GM18520 (cell line): ENCODE data around the gene KCNIP1.

Experiments used
- ATAC-seq: cut with Tn5 transposase; IDR thresholded peaks from one replicate; pipeline ENCODE4 v1.9.1; 2021; ENCODE audit not compliant: unreplicated experiment

KCNIP1 gene

DNA sequence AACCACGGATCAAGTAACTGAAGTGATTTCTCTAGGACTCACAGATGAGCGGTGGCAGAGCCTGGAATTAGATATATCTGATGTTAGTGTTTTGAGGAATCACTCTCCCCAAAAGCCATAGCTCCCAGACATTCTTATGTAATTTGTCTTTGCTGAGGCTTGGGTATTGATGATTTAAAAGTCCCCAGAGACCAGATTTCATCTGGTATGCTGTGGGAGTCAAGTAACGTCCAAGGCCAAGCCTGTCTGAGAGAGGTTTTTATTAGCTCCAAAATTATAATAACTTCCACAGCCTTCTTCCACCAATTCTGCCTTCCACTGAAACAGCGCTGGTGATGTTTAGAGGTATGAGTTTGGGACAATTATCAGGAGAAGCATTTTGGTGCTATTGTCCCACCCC, 21.3 kb upstream of the KCNIP1 start:
- ATAC-seq, result no peak

DNA sequence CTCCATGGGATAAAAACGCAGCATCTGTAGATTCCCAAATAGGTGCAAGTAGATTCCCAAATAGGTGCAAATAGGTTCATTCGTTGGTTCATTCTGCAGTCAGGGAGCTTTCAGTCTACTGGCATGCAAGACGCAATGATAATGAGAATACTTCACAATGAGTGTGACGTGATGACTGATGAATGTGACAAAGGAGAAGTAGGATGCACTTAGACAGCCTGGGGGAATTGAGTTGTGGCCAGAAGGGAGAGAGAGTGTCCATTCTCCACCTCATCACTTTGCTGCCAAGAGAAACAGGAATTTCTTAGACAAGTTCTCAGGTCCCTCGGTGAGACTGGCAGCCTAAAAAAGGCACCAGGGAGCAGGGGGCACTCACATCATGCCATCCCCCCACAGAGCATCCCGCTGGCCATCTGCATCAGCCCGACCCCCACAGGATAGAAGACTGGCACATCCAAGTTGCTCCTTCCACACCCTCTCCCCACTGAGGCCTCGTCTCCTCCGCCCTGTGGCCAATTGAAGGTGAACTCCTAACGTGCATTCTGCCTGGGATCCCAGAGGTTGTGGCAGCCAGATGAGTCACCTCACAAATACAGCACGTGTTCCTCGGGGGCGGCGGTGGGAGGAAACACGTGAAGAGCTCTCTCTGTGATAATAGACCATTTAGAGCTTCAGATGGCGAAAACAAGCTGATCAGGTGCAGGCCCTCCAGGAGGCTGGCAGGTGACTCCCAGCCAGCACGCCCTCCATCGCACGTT, 19.9 kb upstream of the KCNIP1 start:
- no peak for ATAC-seq

DNA sequence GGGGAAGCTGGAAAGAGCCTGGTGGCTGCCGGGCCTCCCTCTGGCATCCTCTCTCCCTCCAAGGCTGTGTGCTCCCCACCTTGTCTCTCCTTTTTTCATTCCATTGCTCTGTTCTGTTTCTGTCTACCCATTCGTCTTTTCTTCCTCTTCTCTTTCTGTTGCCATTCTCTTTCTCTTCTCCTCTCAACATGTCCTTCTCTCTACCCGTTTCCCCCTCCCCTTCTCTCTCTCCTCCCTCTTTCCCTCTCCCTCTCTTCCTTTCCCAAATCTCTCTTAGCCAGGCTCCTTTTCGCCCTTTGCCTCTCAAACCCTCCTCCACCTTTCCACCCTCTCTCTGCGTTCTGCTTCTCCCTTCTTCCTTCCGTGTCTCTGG, 19.4 kb upstream of the KCNIP1 start:
- no peak for ATAC-seq

DNA sequence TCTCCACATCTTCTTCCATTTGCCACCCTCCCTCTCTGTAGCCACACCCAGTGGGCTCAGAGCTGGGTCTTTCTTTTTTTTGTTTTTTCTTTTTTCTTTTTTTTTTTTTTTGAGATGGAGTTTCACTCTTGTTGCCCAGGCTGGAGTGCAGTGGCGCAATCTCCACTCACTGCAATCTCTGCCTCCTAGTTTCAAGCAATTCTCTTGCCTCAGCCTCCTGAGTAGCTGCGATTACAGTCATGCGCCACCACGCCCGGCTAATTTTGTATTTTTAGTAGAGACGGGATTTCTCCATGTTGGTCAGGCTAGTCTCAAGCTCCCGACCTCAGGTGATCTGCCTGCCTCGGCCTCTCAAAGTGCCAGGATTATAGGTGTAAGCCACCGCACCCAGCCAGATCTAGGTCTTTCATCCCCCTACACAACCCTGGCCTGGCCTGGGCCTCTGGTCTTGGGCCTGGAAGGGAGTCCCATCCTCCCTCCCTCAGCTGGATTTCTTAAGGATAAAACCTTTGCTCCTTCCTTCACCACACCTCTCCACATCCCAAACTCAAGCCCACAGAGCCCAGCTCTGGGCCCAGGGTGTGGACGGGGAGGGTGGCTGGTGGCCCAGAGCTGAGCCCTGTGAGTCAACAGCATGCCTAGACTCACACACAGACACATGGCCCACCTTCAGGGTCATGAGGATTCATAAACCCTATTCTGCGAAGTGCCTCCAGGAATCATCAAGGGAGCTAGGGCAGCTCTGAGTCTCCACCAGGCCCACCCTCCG, 18.8 kb upstream of the KCNIP1 start:
- no peak for ATAC-seq

DNA sequence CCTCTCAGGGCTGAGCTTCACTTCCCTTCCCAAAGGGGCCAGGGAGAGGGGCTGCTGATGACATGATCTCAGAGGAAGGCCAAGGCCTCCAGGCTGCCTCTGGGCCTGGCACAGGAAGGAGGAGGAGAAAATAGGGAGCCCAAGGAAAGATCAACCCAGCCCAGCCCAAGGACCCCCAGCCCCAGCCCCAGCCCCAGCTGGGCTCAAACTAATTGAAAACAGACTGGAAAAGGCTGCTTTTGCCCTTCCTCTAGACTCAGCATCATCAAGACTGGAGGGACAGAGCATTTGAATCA, 18.3 kb upstream of the KCNIP1 start:
- ATAC-seq, result no peak

DNA sequence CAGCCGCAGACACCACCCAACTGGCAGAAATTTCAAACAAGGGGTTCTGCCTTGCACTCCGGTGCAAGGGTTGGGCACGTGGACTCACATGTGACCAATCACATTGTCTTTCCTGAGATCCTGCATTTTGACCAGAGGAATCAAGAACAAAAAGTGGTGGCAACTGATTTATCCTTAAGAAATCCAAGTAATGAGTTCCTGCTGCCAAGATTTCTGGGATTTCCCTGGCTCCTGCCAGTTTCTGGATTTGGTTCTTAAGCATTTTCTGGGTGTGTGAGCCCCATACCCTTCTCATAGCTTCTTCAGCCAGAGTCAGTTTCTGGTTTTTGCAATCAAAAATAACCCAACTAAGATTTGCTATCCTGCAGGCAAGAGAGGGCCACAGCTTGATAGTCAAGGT, 17.4 kb upstream of the KCNIP1 start:
- no peak for ATAC-seq

DNA sequence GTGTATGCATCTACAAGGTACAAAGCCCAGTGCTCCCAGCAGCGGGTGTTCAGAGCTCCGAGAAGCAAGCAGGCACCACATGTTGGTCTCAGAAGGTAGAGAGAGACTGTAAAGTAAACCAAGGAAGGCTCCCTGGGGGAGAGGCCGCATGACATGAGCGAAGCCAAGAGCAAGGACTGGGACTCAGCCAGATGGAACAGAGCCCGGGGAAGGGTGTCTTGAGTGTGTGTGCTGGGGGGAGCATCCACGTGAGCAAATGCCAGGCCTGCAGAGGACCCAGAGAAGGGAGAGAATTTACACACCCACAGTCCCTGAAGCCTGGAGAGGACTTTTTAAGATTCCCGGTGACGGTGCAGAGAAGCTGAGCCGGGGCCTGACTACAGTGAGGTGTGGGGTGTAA, 15.2 kb upstream of the KCNIP1 start:
- no peak for ATAC-seq

DNA sequence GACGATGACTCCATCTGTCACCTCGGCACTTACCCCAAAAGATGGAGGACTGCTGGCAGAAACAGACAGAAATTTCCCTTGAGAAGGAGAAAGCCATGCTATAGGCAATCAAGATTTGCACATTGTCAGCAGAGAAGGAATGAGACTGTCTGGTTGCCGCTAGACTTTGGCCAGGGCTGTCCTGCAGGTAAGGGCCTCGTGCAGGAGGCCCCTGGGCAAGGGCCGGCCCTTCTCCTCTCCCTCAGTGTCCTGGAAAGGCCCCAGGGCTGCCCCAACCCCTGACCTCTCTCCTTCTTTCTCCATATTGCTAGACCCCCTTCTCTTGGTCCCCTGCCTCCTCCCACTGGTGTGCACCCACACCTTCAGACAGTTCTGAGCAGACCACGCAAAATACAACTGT, 14.6 kb upstream of the KCNIP1 start:
- ATAC-seq, result no peak

DNA sequence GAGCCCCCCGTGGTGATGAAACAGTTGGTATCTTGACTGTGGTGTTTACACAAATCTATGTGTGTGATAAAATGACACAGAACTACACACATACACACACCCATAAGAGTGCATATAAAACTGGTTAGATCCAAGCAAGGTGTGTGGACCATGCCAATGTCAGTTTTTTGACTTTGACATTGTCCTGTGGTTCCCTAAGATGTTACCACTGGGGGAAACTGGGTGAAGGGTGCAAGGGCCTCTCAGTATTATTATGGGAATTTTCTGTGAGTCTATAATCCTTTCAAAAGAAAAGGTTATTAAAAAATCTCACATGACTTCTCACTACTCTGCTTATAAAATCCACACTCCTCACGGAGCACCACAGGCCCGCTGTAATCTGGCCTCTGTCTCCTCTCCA, 13.4 kb upstream of the KCNIP1 start:
- ATAC-seq, result no peak

DNA sequence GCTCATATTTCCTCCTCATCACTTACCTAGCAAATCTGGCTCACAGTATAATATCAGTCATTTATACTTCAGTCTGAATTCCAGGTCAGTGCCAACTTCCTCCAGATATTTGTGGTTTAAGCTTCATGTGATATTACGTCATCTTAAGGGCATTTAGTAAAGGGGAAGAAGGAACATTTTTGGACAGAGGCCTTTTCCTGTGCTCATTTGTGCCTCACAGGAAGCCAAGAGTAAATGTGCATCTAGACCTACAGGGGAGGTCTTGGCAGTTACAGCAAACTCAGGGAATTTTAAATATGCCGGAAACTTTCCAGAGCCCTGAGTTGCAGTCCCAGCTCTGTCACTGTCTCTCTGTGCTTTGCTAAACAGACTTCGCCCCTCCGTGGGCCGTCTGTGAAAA, 12.3 kb upstream of the KCNIP1 start:
- no peak for ATAC-seq

DNA sequence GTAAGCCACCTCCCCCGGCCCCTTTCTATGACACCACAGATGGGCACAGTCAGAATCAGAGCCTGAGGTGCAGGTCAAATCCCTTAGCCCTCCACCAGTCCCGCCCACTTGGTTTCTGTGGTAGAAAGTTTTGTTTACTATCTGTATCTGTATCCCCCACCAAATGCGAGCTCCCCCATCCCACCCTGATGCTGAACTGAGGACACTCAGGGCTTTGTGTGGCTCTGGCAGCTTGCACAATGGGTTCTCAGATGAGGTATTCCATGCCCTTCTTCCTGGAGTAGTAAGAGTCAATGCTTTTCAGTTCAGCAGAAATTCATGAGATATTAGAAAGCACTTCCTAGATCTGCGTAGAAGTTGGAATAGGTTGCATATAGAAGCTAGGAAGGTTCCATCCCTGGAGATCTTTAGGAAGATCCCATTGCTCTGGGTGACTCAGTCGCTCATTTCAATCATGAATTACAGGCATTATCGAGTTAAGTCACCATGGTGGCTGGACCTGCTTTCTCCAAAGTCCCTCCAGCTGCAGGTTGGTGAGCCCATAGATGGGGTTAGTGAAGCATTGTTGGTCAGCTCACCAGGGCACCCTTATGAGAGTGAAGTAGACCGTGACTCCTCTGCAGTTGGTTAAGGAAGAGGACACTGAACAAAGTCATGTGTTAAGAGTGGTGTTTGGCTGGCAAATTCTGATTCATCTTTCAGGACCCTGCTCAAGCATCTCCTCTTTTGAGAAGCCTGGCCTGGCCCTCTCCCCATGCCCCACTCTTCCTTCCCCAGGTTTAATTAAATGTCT, 10.6 kb upstream of the KCNIP1 start:
- ATAC-seq, result no peak

DNA sequence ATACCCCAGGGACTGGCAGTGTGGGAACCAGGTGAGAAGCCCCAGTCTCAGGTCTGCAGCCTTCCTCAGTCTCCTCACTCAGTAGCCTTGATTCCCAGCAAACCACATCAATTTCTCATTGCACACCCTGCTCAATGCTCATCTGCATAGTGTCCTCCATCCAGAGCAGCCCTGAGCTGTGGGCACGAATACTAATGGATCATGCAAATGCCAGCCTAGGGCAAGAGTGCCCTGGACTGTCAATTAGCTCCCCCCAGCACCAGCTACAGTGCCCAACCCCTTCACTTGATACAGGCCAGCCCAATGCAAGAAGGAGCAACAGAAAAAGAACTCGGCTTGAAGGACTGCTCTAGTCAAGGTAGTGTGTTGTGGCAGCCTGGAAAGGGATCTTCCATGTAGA, 9.8 kb upstream of the KCNIP1 start:
- ATAC-seq, result no peak

DNA sequence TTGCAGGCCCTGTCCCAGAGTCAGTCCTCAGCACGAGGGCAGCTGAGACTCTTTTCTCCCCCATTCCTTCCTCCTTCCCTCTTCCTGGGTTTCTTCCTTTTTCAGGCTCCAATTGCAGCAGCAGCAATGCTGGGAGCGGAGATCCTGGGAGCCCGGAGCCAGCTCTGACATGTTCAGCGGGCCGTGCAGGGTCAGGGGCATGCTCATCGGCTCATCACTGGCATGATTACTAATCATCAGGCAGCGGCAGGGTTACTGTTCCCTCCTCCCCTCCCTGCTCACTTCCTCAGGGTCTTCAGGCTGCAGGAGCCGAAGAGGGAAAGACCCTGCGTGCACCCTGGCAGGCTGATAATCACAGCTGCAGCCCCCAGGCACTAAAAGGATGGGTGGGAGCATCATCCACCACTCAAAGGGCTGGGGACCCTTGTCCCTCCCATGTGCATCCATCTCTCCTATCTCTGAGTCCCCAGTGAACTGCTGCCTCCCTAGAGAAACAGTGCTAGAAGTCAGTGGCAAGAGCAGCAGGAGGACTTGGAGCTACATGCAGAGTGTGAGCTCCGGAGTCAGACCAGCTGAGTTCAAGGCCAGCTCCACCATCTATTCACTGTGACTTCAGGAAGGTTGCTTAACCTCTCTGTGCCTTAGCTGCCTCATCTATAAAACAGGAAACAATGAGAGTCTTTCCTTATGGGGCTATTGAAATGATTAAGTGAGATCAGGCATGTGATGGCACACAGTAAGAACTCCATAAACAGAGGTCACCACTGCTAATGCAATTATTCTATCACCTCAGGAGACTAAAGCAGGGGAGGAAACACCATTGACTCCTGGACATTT, 7.8 kb upstream of the KCNIP1 start:
- ATAC-seq, result no peak

DNA sequence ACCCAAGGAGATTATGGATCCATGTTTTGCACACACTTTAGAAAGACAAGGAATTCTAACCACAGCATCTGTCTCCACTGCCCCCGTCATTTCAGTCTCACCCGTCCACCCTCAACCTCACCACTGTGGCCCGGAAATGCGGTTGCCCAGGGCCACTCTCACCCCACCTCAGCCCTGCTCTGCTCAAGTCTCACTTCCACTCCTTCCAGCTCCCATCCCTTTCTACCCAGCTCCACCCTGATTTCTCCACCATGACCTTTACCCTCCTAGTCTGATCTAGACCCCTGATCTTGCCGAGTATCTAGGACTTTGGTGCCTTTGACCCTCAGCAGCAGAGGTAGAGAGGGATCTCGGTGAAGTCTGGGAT, 7.2 kb upstream of the KCNIP1 start:
- ATAC-seq, result no peak

DNA sequence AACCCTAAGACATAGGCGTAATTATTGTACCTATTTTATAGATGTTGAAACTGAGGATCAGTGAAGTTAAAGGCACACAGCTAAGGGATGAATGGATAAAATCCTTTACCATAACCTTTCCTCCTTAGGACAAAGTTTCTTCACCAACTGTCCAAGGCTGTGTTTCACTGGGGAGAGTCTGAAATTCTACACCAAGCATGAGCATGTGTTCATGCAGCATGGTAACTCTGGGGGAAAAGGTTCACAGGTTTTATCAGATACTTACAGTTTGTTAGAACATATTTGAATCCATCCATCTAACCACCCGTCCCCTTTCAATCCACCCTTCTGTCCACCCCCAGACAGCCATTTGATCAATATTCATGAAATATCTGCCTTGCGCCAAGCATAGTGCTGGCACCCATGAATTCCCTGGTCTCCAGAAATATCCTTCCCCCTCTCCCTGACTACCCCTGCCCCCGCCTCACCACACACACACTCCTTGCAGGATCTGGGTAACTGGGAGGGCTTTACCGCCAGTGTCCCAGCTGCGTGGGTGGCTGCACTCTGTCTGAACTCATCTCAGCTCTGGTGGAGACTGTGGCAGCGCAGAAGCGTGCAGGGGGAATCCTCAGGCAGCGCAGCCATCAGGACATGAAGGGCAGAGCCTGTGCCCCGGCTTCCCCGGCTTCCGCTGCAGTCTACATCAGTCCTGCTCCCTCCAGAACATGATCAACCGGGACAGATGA, 6.3 kb upstream of the KCNIP1 start:
- no peak for ATAC-seq

DNA sequence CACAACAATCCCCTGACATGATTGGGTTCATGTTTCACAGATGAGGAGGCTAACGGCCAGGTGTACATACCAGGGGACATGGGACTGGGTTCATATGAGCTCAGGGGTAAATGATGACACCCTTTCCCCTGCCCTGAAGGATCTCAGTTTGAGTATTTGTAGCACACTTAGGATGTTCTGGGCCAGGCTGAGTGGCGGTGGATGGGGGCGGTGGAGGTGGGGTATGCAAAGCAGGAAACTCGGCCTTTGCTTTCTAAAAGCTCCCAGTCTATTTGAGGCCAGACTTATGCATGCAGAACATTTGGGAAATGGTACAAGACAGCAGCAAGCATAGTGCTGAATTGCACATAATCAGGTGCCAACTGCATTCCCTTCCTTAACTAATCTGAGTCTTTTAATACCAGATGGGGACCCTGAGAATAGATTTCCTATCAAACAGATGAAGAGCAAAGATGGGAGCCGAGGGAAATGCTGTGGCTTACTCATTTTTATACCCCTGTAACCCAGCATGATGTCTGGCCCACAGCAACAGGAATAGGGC, 4.9 kb upstream of the KCNIP1 start:
- no peak for ATAC-seq

DNA sequence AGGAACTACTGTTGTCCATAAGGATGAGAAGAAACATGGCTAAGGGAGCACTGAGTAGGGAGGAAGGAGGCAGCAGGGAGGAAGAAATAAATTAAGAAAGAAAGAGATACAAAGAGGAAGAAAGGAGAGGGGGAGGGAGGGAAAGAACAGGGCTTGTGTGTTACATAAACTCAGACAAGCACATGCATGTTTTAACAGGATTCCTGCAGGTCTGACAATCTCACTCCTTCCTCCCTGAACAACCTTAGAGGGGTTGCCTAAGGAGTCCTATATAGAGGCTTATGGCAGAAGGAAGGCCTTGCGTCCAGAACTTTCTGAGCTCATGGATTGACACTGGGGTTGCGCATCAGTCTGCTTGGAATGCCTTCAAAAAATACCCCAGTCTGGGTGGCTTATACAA, 4.2 kb upstream of the KCNIP1 start:
- ATAC-seq, result no peak

DNA sequence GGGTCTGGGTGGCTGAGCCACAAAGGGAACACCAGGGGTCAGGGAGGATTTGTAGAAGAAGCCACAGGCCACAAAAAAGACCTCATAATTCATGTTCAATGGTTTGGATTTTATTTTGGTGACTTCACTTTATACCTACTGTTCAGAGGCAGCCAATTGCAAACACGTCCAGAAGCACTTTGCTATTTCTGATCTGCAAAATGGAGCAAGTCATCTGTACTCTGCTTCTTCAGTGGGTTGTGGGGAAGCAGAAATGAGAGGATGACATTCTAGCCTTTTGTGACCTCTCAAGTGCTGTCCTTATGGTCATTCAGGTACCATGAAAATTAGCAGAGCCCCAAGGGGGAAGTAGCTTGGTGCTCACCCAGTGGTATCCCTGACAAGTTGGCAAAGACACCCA, 2.5 kb upstream of the KCNIP1 start:
- no peak for ATAC-seq

DNA sequence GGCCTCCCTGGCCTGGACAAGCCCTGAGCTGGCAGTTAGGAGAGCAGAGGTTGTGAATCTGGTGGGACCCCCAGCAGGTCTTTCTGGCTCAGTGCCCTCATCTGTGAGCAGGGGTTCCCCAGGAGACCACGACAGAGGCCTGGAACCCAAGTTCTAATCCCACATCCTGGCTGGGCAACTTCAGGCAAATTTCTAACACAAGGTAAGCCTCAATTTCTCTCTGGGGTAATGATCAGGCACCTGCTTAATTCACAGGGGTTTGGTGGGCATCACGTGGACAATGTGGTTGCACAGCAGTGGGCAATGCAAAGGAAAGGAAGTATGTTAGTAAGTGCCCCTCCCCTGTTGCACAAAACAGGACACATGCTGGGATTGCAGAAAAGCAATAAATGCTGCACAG, 1.9 kb upstream of the KCNIP1 start:
- no peak for ATAC-seq

DNA sequence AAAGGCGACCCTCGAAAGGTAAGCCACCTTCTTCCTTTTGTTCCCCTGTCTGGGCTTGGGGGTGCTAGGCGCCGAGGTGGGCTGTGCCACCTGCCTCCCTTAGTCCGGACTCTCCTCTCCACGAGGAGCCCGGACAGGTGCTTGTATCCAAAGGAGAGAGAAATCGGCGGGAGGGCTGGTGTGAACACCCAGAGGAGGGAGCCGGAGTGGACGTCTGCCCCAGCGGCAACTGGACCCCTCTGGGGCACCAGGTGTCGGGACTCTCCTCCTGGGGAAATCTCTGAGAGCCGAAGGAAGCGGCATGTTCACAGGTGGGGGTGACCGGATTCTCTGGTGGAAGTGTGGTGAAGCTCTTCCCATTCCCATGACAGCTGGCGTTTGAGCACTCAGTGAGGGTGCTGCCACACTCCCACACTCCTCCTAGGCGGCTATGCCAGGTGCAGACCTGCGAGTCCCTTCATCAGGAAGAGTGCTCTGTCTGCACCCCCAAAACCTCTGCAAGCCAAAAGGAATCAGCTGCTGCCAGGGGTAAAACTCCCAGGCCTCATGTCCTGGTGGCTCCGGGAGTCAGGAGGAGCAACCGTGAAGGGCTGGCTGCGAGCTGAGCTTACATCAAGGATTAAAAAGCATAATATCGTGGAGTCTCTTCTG, 921 bp downstream of the KCNIP1 start:
- no peak for ATAC-seq
